Aortic smooth muscle cell (primary cell): ENCODE data around the gene SNAPIN. TPM values are rescaled to one million over a fixed set of nuclear protein-coding genes. Genes with fewer than 3 reads are reported as not detected.

ENCODE experiments used
- total RNA-seq: library from RNA; depleted of rRNA; stranded (reverse); fragments of >200 nt; gene quantifications from 2 replicates; pipeline ENCODE4 v1.2.3, GENCODE V29; 2014

The SNAPIN gene, protein sequence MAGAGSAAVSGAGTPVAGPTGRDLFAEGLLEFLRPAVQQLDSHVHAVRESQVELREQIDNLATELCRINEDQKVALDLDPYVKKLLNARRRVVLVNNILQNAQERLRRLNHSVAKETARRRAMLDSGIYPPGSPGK
- total RNA-seq, result 63.5 and 64.7 TPM in 2 replicates

GRCh38 chr1:153658400-153659174, at the start of gene SNAPIN:
SNAPIN (plus strand) TSS chr1:153658703; CDS start chr1:153658744, 41 bp downstream.

DNA sequence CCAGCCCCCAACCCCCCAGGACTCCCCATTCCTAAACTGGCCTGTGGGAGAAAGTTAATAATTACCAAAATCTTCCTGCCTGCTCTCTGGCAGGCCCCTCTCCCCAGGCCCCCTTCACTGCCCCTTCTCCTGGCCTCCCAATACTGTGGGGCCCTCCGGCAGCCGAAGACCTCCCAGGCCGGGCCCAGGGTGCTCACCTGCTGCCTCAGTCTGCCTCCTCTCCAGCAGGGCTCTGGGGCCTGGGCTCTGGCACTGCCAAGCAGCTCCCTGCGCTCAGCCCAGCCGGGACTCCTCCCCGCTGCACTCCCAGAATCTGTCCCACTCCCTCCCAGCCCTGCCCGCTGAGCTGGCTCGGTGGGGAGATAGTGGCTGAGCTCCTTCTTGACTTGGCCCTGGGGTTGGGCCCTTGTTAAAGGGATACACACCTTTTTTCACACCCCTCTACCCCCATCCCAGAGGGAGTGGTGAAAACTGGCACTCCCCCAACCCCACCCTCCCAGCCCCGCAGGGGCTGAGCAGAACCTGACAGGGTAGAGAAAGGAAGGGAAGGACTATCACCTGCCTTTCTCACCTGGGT, 45.7 kb upstream of the SNAPIN start, which contains the start of gene S100A16:
TSS of gene S100A16 (minus strand) at position 383 of the 577 bp plus-strand sequence. CDS start 4,986 bp downstream, outside the sequence.

GRCh38 chr1:153616144-153616916, 42.2 kb upstream of the SNAPIN start, which contains the start of gene S100A14:
S100A14 (minus strand) TSS chr1:153616325; CDS start chr1:153615858, 467 bp downstream.

DNA sequence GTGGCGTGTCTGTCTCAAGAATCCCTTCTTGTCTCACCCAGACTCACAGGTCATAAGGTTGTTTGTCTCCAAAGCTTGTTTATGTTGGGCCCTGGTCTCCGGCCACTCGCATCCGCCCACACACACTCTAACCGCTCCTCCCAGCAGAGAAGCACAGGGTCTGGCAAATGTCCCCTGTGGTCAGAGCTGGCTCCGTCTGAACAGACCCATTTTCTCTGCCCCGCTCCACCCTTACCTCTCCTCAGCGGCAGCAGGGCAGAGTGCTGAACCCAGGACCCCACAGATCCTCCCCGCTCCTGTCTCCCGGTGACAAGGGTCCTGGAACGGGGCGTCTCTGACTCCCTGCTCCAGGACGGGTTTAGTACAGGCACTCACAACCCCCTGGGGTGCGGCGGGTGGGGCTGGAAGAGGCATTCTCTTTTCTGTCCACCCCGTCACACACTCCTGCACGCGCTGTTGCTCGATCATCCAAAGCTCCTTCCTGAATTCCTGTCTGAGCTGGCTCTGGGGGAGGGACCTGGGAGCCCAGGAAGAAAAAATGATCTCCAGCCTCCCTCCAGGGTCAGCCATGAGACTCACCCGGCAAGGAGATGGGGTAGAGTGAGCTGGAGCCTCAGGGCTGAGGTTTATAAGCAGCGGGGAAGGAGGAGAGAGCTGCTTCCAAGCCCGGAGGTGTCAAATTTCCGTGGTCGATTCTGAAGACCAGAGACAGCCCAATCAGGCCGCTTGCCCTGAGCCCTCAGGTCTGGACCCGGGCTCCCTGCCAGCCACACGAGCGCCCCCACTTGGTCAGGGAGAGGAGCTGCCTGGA, 31.4 kb upstream of the SNAPIN start, which contains the start of gene S100A13:
TSS of gene S100A13 (minus strand) at position 602 of the 811 bp plus-strand sequence. CDS start 1,033 bp downstream, outside the sequence.

GRCh38 chr1:153627715-153628626, 30.5 kb upstream of the SNAPIN start, which contains the start of gene S100A1:
S100A1 (plus strand) TSS chr1:153628434; CDS start chr1:153630522, 2,088 bp downstream.

DNA sequence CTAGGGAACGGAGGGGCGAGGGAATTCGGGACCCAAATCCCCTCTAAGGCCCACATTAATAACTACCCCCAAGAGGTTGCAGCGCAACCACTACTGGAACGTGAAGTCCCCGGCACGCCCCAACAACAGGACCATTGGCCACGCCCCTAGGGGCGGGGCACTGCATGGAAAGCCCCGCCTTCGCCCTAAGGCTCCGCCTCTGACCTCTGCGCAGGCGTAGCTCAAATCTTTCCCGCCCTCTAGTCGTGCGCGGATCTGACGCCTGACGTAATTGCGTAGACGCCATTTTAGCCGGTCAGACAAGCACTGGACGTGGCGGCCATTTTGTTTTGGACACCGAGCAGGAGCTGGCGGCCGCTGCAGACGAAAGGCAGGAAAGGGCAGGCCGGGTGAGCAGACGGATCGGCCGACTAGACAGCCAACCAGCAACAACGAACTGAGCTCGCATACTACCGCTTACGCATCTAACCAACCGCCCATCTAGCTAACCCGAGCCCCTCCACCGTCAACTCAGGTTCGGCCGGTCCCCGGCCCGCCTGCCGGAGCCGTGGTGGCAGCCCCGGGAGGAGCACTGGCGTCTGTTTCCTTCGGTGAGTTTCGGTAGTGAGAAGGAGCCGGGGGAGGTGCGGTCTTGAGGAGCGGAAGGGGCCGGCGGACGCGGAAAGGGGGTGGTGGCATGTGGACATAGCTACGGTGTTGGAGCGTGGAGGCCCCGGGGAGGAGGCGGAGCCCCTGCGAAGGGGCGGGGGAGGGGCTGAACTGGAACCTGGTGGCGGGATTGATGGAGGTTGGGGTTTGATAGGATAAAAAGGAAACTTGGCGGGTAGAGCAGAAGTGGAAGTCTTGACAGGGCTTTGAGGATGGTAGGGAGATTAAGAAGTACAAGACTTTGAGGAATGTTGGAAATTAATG, 24.5 kb upstream of the SNAPIN start, which contains the start of gene CHTOP:
TSS of gene CHTOP (plus strand) at position 313 of the 912 bp plus-strand sequence. CDS start 2,523 bp downstream, outside the sequence.

DNA sequence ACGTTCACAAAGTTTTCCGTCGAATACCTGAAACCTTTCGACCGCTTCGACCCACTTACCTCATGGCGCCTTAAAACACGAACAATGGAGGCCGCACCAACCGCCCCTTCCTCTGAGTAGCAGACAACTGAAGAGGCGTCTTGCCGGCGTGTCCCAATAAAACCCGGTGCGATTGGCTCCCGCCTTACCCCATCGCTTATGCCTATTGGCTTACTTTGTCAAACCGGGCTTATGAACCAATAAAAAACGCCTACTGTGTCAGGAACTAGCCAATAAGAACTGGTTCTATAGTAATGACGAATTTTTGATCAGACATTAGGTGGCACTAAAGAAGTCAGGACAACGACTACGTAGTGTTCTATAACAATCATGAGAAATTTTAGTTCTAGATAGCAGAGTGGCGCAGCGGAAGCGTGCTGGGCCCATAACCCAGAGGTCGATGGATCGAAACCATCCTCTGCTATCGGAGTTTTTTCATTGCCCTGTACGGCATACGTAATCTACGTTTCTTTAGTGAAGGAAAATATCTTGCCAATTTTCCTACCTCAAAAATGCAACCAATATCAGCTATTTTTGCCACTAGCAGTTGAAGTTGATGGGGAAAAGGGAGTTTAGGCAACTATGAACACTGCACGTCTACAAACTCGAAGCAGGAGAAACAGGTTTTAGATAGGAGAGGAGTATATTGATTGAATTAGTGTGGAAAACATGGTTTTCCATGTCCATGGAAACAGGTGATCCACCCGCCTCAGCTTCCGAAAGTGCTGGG, 12.5 kb downstream of the SNAPIN start, which contains the start of gene ILF2:
TSS of gene ILF2 (minus strand) at position 135 of the 769 bp plus-strand sequence. CDS start at position 64, 71 bp downstream.

GRCh38 chr1:153678519-153679336, 20.2 kb downstream of the SNAPIN start, which contains the start of gene NPR1:
NPR1 (plus strand) TSS chr1:153678688; CDS start chr1:153679109, 421 bp downstream.

Other genes with a start within 250 kb of the SNAPIN start
- gene S100A7A, start 242.2 kb upstream of the SNAPIN start, total RNA-seq, result not detected in 2 replicates
- not detected in 2 replicates for gene S100A7, start 198.1 kb upstream of the SNAPIN start, total RNA-seq
- 2,220 and 2,797 TPM in 2 replicates for gene S100A6, start 122.7 kb upstream of the SNAPIN start, total RNA-seq
- 0.26 and 0.62 TPM in 2 replicates for gene S100A5, start 117.8 kb upstream of the SNAPIN start, total RNA-seq
- gene S100A4, start 112.9 kb upstream of the SNAPIN start, total RNA-seq, result 462 and 473 TPM in 2 replicates
- gene S100A3, start 109.4 kb upstream of the SNAPIN start, total RNA-seq, result 8.1 and 13.3 TPM in 2 replicates
- gene S100A2, start 92.9 kb upstream of the SNAPIN start, total RNA-seq, result 2.4 and 4.0 TPM in 2 replicates
- gene S100A16, start 45.6 kb upstream of the SNAPIN start, total RNA-seq, result 250 and 256 TPM in 2 replicates
- gene S100A14, start 42.4 kb upstream of the SNAPIN start, total RNA-seq, result 0.25 and 0.26 TPM in 2 replicates
- 239 and 295 TPM in 2 replicates for gene S100A13, start 31.2 kb upstream of the SNAPIN start, total RNA-seq
- gene S100A1, start 30.3 kb upstream of the SNAPIN start, total RNA-seq, result 0.19 TPM in 1 of 2 replicates, not detected in the other
- gene CHTOP, start 24.6 kb upstream of the SNAPIN start, total RNA-seq, result 27.0 and 30.2 TPM in 2 replicates
- gene ILF2, start 12.3 kb downstream of the SNAPIN start, total RNA-seq, result 137 and 150 TPM in 2 replicates
- 1.2 and 1.9 TPM in 2 replicates for gene NPR1, start 20.0 kb downstream of the SNAPIN start, total RNA-seq
- 26.2 and 31.3 TPM in 2 replicates for gene INTS3, start 69.3 kb downstream of the SNAPIN start, total RNA-seq
- 10.7 and 11.6 TPM in 2 replicates for gene SLC27A3, start 116.7 kb downstream of the SNAPIN start, total RNA-seq